WTC11 (cell line): Measurements from ENCODE around the gene MYO7B. TPM values are rescaled to one million over a fixed set of nuclear protein-coding genes. Genes with fewer than 3 reads are reported as not detected.

Experiments used
- ATAC-seq: fragments of 200-7000 bp; cut with Tn5 transposase; 2 replicates; pipeline ENCODE4 v1.10.0; 2021; ENCODE audit warnings: mild to moderate bottlenecking, moderate library complexity
- CTCF ChIA-PET: fragments of 300-600 bp; sonication (Branson Sonifier 250); formaldehyde crosslinking; loops from one replicate; lab custom pipeline; 2021; ENCODE audit warnings: antibody characterized with exemption; lab: Charles Lee
- POLR2A ChIA-PET: fragments of 350-600 bp; sonication (Branson Sonifier 250); formaldehyde crosslinking; loops from one replicate; lab custom pipeline; 2021; ENCODE audit warnings: antibody characterized with exemption; lab: Charles Lee
- DNase-seq: peaks from one replicate; pipeline ENCODE4 v3.0.0; 2021; ENCODE audit warnings: low spot score
- H3K27ac Mint-ChIP-seq: 2 replicates; pipeline ENCODE4 v1.8.0; 2021; ENCODE audit warnings: mixed read lengths
- H3K27me3 Mint-ChIP-seq: 2 replicates; pipeline ENCODE4 v1.8.0; 2021; ENCODE audit warnings: low read depth, mild to moderate bottlenecking, moderate library complexity, mixed read lengths
- H3K36me3 Mint-ChIP-seq: 2 replicates; pipeline ENCODE4 v1.8.0; 2021; ENCODE audit warnings: mixed read lengths
- H3K4me1 Mint-ChIP-seq: 2 replicates; pipeline ENCODE4 v1.8.0; 2022; ENCODE audit warnings: mixed read lengths
- H3K4me3 Mint-ChIP-seq: 2 replicates; pipeline ENCODE4 v1.8.0; 2021; ENCODE audit warnings: mild to moderate bottlenecking, moderate library complexity, mixed read lengths
- H3K9me3 Mint-ChIP-seq: 2 replicates; pipeline ENCODE4 v1.8.0; 2021; ENCODE audit warnings: mixed read lengths
- ATF6 ChIP-seq: sonication (generic); formaldehyde crosslinking; IDR thresholded peaks from 2 replicates; pipeline ENCODE4 v1.8.1; 2023; ENCODE audit warnings: mild to moderate bottlenecking, missing genetic modification reagents
- E2F5 ChIP-seq: sonication (generic); formaldehyde crosslinking; IDR thresholded peaks from 2 replicates; pipeline ENCODE4 v1.8.1; 2022; ENCODE audit warnings: mild to moderate bottlenecking, moderate library complexity, missing genetic modification reagents
- ETV6 ChIP-seq: sonication (generic); formaldehyde crosslinking; IDR thresholded peaks from 2 replicates; pipeline ENCODE4 v1.8.1; 2022; ENCODE audit warnings: mild to moderate bottlenecking, missing genetic modification reagents
- MYBL2 ChIP-seq: sonication (generic); formaldehyde crosslinking; IDR thresholded peaks from 2 replicates; pipeline ENCODE4 v1.8.1; 2023; ENCODE audit warnings: mild to moderate bottlenecking, moderate library complexity, missing genetic modification reagents
- NR1H2 ChIP-seq: sonication (generic); formaldehyde crosslinking; IDR thresholded peaks from 2 replicates; pipeline ENCODE4 v1.9.0; 2021; ENCODE audit warnings: mild to moderate bottlenecking, moderate library complexity, missing genetic modification reagents
- PRRX2 ChIP-seq: fragments of 250-450 bp; sonication (Bioruptor Pico); IDR thresholded peaks from 2 replicates; pipeline ENCODE4 v1.8.0; 2021; ENCODE audit warnings: mild to moderate bottlenecking
- SP1 ChIP-seq: sonication (generic); formaldehyde crosslinking; conservative IDR thresholded peaks from 2 replicates; pipeline ENCODE4 v1.8.1; 2022; ENCODE audit warnings: missing genetic modification reagents
- STAT6 ChIP-seq: sonication (generic); formaldehyde crosslinking; conservative IDR thresholded peaks from 2 replicates; pipeline ENCODE4 v1.8.1; 2023; ENCODE audit warnings: mild to moderate bottlenecking, low read depth, missing genetic modification reagents, moderate library complexity
- TEAD4 ChIP-seq: sonication (generic); formaldehyde crosslinking; IDR thresholded peaks from 2 replicates; pipeline ENCODE4 v1.8.0; 2022; ENCODE audit warnings: mild to moderate bottlenecking, missing genetic modification reagents
- TP53 ChIP-seq: sonication (generic); formaldehyde crosslinking; IDR thresholded peaks from 2 replicates; pipeline ENCODE4 v1.8.1; 2023; ENCODE audit warnings: mild to moderate bottlenecking, missing genetic modification reagents
- ZNF138 ChIP-seq: sonication (generic); formaldehyde crosslinking; conservative IDR thresholded peaks from 2 replicates; pipeline ENCODE4 v1.8.1; 2022; ENCODE audit warnings: mild to moderate bottlenecking, moderate library complexity, missing genetic modification reagents
- ZNF219 ChIP-seq: sonication (generic); formaldehyde crosslinking; IDR thresholded peaks from 2 replicates; pipeline ENCODE4 v1.8.0; 2023; ENCODE audit warnings: missing genetic modification reagents, mild to moderate bottlenecking, borderline replicate concordance
- ZNF232 ChIP-seq: sonication (generic); formaldehyde crosslinking; IDR thresholded peaks from 2 replicates; pipeline ENCODE4 v1.8.0; 2022; ENCODE audit warnings: mild to moderate bottlenecking, missing genetic modification reagents
- ZNF416 ChIP-seq: fragments of 250-450 bp; sonication (Bioruptor Pico); IDR thresholded peaks from 2 replicates; pipeline ENCODE4 v1.9.0; 2021; ENCODE audit warnings: mild to moderate bottlenecking, inconsistent platforms
- total RNA-seq: library from RNA; stranded (reverse); gene quantifications from 3 replicates; pipeline ENCODE4 v1.2.3, GENCODE V29; 2021
- TF ChIP-seq, protein P1 (sequence below): fragments of 250-450 bp; sonication (Bioruptor Pico); IDR thresholded peaks from 2 replicates; pipeline ENCODE4 v1.9.0; 2021; ENCODE audit warnings: mild to moderate bottlenecking
- TF ChIP-seq, protein P2 (sequence below): sonication (generic); formaldehyde crosslinking; IDR thresholded peaks from 2 replicates; pipeline ENCODE4 v1.8.1; 2023; ENCODE audit warnings: mild to moderate bottlenecking, missing genetic modification reagents, borderline replicate concordance
- TF ChIP-seq, protein P3 (sequence below): sonication (generic); formaldehyde crosslinking; conservative IDR thresholded peaks from 2 replicates; pipeline ENCODE4 v1.8.1; 2022; ENCODE audit warnings: mild to moderate bottlenecking, missing genetic modification reagents
- TF ChIP-seq, protein P4 (sequence below): sonication (generic); formaldehyde crosslinking; IDR thresholded peaks from 2 replicates; pipeline ENCODE4 v1.8.1; 2023; ENCODE audit warnings: mild to moderate bottlenecking, moderate library complexity, missing genetic modification reagents

MYO7B gene
- total RNA-seq, 1 experiment from 2014 or later, result not detected

DNA sequence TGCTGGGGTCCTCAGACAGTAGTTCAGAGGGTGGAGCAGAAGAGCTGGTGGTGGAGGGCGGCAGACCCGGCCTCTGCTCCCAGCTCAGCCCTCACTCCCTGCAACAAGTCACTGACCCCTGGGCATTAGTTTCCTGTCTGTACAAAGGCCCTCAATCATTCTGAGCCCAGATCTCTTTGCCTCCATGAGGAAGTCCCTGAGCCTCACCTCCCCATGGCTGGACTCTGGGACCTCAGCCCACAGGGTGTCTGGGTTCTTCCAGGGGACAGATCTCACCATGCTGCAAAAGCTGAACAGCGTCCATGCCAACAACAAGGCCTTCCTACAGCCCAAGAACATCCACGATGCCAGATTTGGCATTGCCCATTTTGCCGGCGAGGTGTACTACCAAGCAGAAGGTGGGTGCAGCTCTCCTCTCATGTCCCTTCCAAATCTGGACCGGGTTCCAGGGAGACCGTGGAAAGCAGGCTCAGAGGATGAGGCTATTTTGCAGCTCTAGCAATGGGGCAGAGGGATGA lies 49.1 kb downstream of the MYO7B start (continued):
- TF ChIP-seq, protein P1, sequence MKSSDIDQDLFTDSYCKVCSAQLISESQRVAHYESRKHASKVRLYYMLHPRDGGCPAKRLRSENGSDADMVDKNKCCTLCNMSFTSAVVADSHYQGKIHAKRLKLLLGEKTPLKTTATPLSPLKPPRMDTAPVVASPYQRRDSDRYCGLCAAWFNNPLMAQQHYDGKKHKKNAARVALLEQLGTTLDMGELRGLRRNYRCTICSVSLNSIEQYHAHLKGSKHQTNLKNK (CRISPR knock-in tag), result no peak
- TF ChIP-seq ZNF416 (CRISPR knock-in tag), result no peak

- H3K27me3 Mint-ChIP-seq, result no peaks in the 10 kb centered on the region
- TF ChIP-seq STAT6 (CRISPR knock-in tag), result no peak
- H3K27ac Mint-ChIP-seq, result no peak overlapping the region
- POLR2A ChIA-PET, result no interaction called here
- ATAC-seq, result no peak
- no peaks in the 10 kb centered on the region for H3K9me3 Mint-ChIP-seq
- peaks cover 13% of the 10 kb centered on the region for H3K4me1 Mint-ChIP-seq
- CTCF ChIA-PET, result no interaction called here
- no peak for DNase-seq
- no peaks in the 10 kb centered on the region for H3K36me3 Mint-ChIP-seq
- no peak overlapping the region for H3K4me3 Mint-ChIP-seq
Measured at GRCh38 chr2:127585270-127585807, 49.9 kb downstream of the MYO7B start.

DNA sequence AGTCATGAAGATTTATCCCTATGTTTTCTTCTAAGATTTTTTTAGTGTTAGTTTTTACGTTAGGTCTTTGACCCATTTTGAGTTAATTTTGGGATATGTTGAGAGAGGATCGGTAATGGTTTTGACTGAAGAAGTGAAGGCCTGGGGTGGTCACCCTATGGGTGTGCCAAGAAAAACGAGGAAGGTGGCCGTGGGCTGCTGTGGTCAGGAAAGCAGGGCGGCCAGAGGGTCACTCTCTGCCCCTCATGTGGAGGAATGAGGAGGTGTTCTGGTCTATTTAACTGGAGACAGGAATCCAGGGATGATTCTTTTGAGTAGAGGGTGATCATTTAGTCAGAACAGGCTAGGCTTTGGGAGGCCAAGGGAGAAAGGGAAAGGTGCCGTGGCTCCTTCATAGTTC lies 50.7 kb downstream of the MYO7B start:
- CTCF ChIA-PET, result no interaction called here
- no peak for DNase-seq

More for the DNA sequence above, 50.7 kb downstream of the MYO7B start:
- TF ChIP-seq NR1H2 (CRISPR knock-in tag) (no peak), ATF6 (CRISPR knock-in tag) (no peak), TEAD4 (CRISPR knock-in tag) (no peak), ZNF219 (CRISPR knock-in tag) (no peak), SP1 (CRISPR knock-in tag) (no peak), MYBL2 (CRISPR knock-in tag) (no peak), ETV6 (no peak), TP53 (CRISPR knock-in tag) (no peak), ZNF232 (no peak), PRRX2 (CRISPR knock-in tag) (no peak), ZNF138 (CRISPR knock-in tag) (no peak), E2F5 (CRISPR knock-in tag) (no peak)
- TF ChIP-seq, protein P2, sequence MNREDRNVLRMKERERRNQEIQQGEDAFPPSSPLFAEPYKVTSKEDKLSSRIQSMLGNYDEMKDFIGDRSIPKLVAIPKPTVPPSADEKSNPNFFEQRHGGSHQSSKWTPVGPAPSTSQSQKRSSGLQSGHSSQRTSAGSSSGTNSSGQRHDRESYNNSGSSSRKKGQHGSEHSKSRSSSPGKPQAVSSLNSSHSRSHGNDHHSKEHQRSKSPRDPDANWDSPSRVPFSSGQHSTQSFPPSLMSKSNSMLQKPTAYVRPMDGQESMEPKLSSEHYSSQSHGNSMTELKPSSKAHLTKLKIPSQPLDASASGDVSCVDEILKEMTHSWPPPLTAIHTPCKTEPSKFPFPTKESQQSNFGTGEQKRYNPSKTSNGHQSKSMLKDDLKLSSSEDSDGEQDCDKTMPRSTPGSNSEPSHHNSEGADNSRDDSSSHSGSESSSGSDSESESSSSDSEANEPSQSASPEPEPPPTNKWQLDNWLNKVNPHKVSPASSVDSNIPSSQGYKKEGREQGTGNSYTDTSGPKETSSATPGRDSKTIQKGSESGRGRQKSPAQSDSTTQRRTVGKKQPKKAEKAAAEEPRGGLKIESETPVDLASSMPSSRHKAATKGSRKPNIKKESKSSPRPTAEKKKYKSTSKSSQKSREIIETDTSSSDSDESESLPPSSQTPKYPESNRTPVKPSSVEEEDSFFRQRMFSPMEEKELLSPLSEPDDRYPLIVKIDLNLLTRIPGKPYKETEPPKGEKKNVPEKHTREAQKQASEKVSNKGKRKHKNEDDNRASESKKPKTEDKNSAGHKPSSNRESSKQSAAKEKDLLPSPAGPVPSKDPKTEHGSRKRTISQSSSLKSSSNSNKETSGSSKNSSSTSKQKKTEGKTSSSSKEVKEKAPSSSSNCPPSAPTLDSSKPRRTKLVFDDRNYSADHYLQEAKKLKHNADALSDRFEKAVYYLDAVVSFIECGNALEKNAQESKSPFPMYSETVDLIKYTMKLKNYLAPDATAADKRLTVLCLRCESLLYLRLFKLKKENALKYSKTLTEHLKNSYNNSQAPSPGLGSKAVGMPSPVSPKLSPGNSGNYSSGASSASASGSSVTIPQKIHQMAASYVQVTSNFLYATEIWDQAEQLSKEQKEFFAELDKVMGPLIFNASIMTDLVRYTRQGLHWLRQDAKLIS (CRISPR knock-in tag), result no peak
- TF ChIP-seq, protein P3, sequence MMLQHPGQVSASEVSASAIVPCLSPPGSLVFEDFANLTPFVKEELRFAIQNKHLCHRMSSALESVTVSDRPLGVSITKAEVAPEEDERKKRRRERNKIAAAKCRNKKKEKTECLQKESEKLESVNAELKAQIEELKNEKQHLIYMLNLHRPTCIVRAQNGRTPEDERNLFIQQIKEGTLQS (CRISPR knock-in tag), result no peak
- TF ChIP-seq, protein P4, sequence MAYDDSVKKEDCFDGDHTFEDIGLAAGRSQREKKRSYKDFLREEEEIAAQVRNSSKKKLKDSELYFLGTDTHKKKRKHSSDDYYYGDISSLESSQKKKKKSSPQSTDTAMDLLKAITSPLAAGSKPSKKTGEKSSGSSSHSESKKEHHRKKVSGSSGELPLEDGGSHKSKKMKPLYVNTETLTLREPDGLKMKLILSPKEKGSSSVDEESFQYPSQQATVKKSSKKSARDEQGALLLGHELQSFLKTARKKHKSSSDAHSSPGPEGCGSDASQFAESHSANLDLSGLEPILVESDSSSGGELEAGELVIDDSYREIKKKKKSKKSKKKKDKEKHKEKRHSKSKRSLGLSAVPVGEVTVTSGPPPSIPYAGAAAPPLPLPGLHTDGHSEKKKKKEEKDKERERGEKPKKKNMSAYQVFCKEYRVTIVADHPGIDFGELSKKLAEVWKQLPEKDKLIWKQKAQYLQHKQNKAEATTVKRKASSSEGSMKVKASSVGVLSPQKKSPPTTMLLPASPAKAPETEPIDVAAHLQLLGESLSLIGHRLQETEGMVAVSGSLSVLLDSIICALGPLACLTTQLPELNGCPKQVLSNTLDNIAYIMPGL, result no peak
- Mint-ChIP-seq H3K27me3 (no peaks in the 10 kb centered on the region), H3K4me1 (peaks cover 13% of the 10 kb centered on the region), H3K9me3 (no peaks in the 10 kb centered on the region), H3K27ac (no peak overlapping the region), H3K36me3 (no peaks in the 10 kb centered on the region), H3K4me3 (no peak overlapping the region)
- ATAC-seq, result no peak
- POLR2A ChIA-PET, result no interaction called here
